K562 (cell line): ENCODE measurements around the gene MCAT. TPM values are rescaled to one million over a fixed set of nuclear protein-coding genes. Genes with fewer than 3 reads are reported as not detected.

ENCODE experiments used
- ATAC-seq: fragments of 200-7000 bp; cut with Tn5 transposase; 3 replicates; pipeline ENCODE4 v1.9.1; 2020; ENCODE audit warnings: moderate library complexity
- BruUV-seq: library from RNA; stranded (reverse); fragments of 400-500 nt; replicated peaks from 2 replicates; lab custom pipeline; 2021; lab: Mats Ljungman, UMichigan
- CTCF ChIA-PET: fragments of 300-600 bp; formaldehyde crosslinking; extraction: SDS; loops from one replicate; lab custom pipeline; 2021; ENCODE audit warnings: low intra/inter-chr PET ratio; lab: Yijun Ruan, JAX
- POLR2A ChIA-PET: fragments of 300-600, 350-650 bp; sonication (Branson Sonifier 250); formaldehyde crosslinking; extraction: SDS; loops from one replicate; lab custom pipeline; 2021; ENCODE audit warnings: antibody characterized with exemption, inconsistent platforms; lab: Yijun Ruan, JAX
- DNase-seq, 4 experiments: peaks; one replicate each; pipeline versions ENCODE4 v3.0.0 to v3.0.0-alpha.2; 2011 to 2018; ENCODE audit warnings: low spot score in 3 of 4, mixed read lengths in 3 of 4; ENCODE audit errors: extremely low read depth in 1 of 4
- FAIRE-seq: peaks from 2 replicates; lab custom pipeline; 2011; peaks lifted over from hg19 to GRCh38; lab: Jason Lieb, UNC
- H2AFZ ChIP-seq: 2 replicates; pipeline ENCODE4 v1.6.0; 2011; ENCODE audit warnings: low read depth, low read length, control low read depth, inconsistent platforms
- H3K27ac ChIP-seq: fragments of 200-600 bp; 3 replicates; pipeline ENCODE4 v1.8.0; 2011; ENCODE audit warnings: low read depth, mild to moderate bottlenecking, control low read depth, inconsistent platforms, low read length, moderate library complexity, mixed read lengths; ENCODE audit errors: extremely low read depth
- H3K27me3 ChIP-seq, 2 experiments: fragments of 300-600 bp in 1 of 2; 2 replicates in 1 of 2; 3 replicates in 1 of 2; pipeline versions ENCODE4 v1.6.0 to v1.8.0; 2011; ENCODE audit warnings: inconsistent platforms in 2 of 2, low read length in 2 of 2, mild to moderate bottlenecking in 1 of 2, mixed read lengths in 1 of 2, moderate library complexity in 1 of 2; ENCODE audit not compliant: control insufficient read depth in 2 of 2, insufficient read depth in 2 of 2
- H3K36me3 ChIP-seq: fragments of 300-600 bp; 3 replicates; pipeline ENCODE4 v1.8.0; 2011; ENCODE audit warnings: mild to moderate bottlenecking, low read length, inconsistent platforms; ENCODE audit not compliant: control insufficient read depth, insufficient read depth
- H3K4me1 ChIP-seq, 2 experiments: fragments of 200-600 bp in 1 of 2; replicated peaks in 1 of 2; 2 replicates in 1 of 2; 3 replicates in 1 of 2; pipeline versions ENCODE4 v1.5.1 to v1.8.0; 2011; ENCODE audit warnings: inconsistent platforms in 2 of 2, low read length in 2 of 2, mild to moderate bottlenecking in 1 of 2, mixed read lengths in 1 of 2, moderate library complexity in 1 of 2; ENCODE audit not compliant: control insufficient read depth in 2 of 2, insufficient read depth in 2 of 2
- H3K4me2 ChIP-seq: 2 replicates; pipeline ENCODE4 v1.6.1; 2011; ENCODE audit warnings: low read length, control low read depth, inconsistent platforms, mixed read lengths; ENCODE audit not compliant: insufficient read depth
- H3K4me3 ChIP-seq: fragments of 200-600 bp; sonication (generic), shearing (Covaris generic); 2 replicates; pipeline ENCODE4 v1.5.1; 2016; ENCODE audit warnings: control low read depth, inconsistent platforms
- H3K79me2 ChIP-seq: fragments of 200-600 bp; 3 replicates; pipeline ENCODE4 v1.8.0; 2011; ENCODE audit warnings: low read length, inconsistent platforms; ENCODE audit not compliant: control insufficient read depth, insufficient read depth
- H3K9ac ChIP-seq, 2 experiments: 2 replicates each; pipeline versions ENCODE4 v1.6.0 to v1.6.1; 2011; ENCODE audit warnings: low read depth in 2 of 2, low read length in 2 of 2, control low read depth in 1 of 2, inconsistent platforms in 1 of 2, mild to moderate bottlenecking in 1 of 2, mixed read lengths in 1 of 2; ENCODE audit not compliant: insufficient read depth in 1 of 2
- H3K9me1 ChIP-seq: one replicate; pipeline ENCODE4 v1.6.0; 2011; ENCODE audit warnings: inconsistent platforms, mild to moderate bottlenecking, low read length, moderate library complexity; ENCODE audit not compliant: control insufficient read depth, insufficient read depth
- H3K9me3 ChIP-seq: replicated peaks from 2 replicates; pipeline ENCODE4 v1.5.1; 2011; ENCODE audit warnings: low read depth, low read length, inconsistent platforms; ENCODE audit not compliant: control insufficient read depth, insufficient read depth
- H4K20me1 ChIP-seq: replicated peaks from 2 replicates; pipeline ENCODE4 v1.6.1; 2011; ENCODE audit warnings: low read length, inconsistent platforms, mixed read lengths; ENCODE audit not compliant: control insufficient read depth, insufficient read depth
- ARHGAP35 ChIP-seq: fragments of 450-650 bp; IDR thresholded peaks from 2 replicates; pipeline ENCODE4 v1.6.1; 2018; ENCODE audit not compliant: partially characterized antibody
- DNMT1 ChIP-seq: fragments of 450-650 bp; IDR thresholded peaks from 2 replicates; pipeline ENCODE4 v1.6.1; 2016; ENCODE audit warnings: antibody characterized with exemption, mild to moderate bottlenecking
- E2F5 ChIP-seq: sonication (generic); formaldehyde crosslinking; IDR thresholded peaks from 2 replicates; pipeline ENCODE4 v1.8.0; 2022; ENCODE audit warnings: mild to moderate bottlenecking, missing genetic modification reagents
- ETS1 ChIP-seq: conservative IDR thresholded peaks from 2 replicates; pipeline ENCODE4 v1.6.1; 2011; ENCODE audit warnings: low read depth, mild to moderate bottlenecking, low read length; ENCODE audit not compliant: control insufficient read depth
- GTF3C2 ChIP-seq: IDR thresholded peaks from 3 replicates; pipeline ENCODE4 v1.6.1; 2011; ENCODE audit warnings: borderline replicate concordance, mild to moderate bottlenecking, moderate library complexity; ENCODE audit not compliant: insufficient read length; ENCODE audit errors: extremely low read depth
- IRF2 ChIP-seq: sonication (generic); formaldehyde crosslinking; IDR thresholded peaks from 2 replicates; pipeline ENCODE4 v1.8.1; 2022; ENCODE audit warnings: mild to moderate bottlenecking, missing genetic modification reagents
- MYBL2 ChIP-seq, 2 experiments: fragments of 450-650 bp in 1 of 2; sonication (generic) in 1 of 2; formaldehyde crosslinking in 1 of 2; IDR thresholded peaks; 2 replicates each; pipeline versions ENCODE4 v1.6.1 to v1.8.1; 2017 to 2022; ENCODE audit warnings: borderline replicate concordance in 1 of 2, inconsistent platforms in 1 of 2, low read depth in 1 of 2, mild to moderate bottlenecking in 1 of 2, missing genetic modification reagents in 1 of 2, moderate library complexity in 1 of 2
- NCOA4 ChIP-seq: fragments of 450-650 bp; IDR thresholded peaks from 2 replicates; pipeline ENCODE4 v1.6.1; 2018; ENCODE audit warnings: mild to moderate bottlenecking; ENCODE audit not compliant: partially characterized antibody
- NR1H2 ChIP-seq: sonication (generic); formaldehyde crosslinking; IDR thresholded peaks from 2 replicates; pipeline ENCODE4 v1.4.0; 2020; ENCODE audit warnings: mild to moderate bottlenecking, missing genetic modification reagents
- POLR2B ChIP-seq: fragments of 450-650 bp; IDR thresholded peaks from 2 replicates; pipeline ENCODE4 v1.6.1; 2018; ENCODE audit warnings: low read depth; ENCODE audit not compliant: partially characterized antibody
- RBM39 ChIP-seq: fragments of 200-400 bp; formaldehyde crosslinking; optimal IDR thresholded peaks from 2 replicates; pipeline ENCODE3; 2018; ENCODE audit warnings: low read depth, low read length
- RUNX1 ChIP-seq: sonication (generic); IDR thresholded peaks from 2 replicates; pipeline ENCODE4 v1.6.1; 2016; ENCODE audit warnings: antibody characterized with exemption, low read depth
- SMARCA4 ChIP-seq: fragments of 450-650 bp; IDR thresholded peaks from 2 replicates; pipeline ENCODE4 v1.6.1; 2016
- SMC3 ChIP-seq: conservative IDR thresholded peaks from 2 replicates; pipeline ENCODE4 v1.6.1; 2011; ENCODE audit warnings: low read depth, low read length, improper control_type of control experiment; ENCODE audit not compliant: insufficient read depth
- SNAPC5 ChIP-seq: fragments of 250-450 bp; sonication (Bioruptor Pico); IDR thresholded peaks from 2 replicates; pipeline ENCODE4 v1.8.0; 2021; ENCODE audit warnings: moderate library complexity, mild to moderate bottlenecking, inconsistent platforms
- WGBS: fragments of 100-300 bp; shearing (Covaris generic); methylation state at CpG from one replicate; pipeline ENCODE4 v1.1.6; 2016; ENCODE audit warnings: low coverage, mixed read lengths; ENCODE audit not compliant: insufficient coverage; ENCODE audit errors: missing lambda C conversion rate; 5-methylcytosine and 5-hydroxymethylcytosine counted together
- in situ Hi-C: fragments of 300-500 bp; cut with MboI; formaldehyde crosslinking; loops from 4 replicates; pipeline ENCODE4 v1.15.0; 2018; ENCODE audit warnings: inconsistent platforms, mixed read lengths
- intact Hi-C: fragments of 100-400 bp; cut with micrococcal nuclease; formaldehyde crosslinking; loops from 2 replicates; pipeline ENCODE4 v1.14.2; 2022
- polyA plus RNA-seq, 8 experiments: library from polyadenylated mRNA; depleted of rRNA in 4 of 8; stranded (reverse) in 5 of 8; unstranded in 3 of 8; fragments of >200 nt; fragmentation: Nextera tagmentation in 2 of 8; fragmentation: Illumina TruSeq in 1 of 8; extraction: Ambion mirVana in 2 of 8; extraction: Trizol in 1 of 8; gene quantifications; 2 replicates each; pipeline versions ENCODE4 v1.2.1 to v1.2.3, GENCODE V29; 2011 to 2014; ENCODE audit warnings: inconsistent platforms in 1 of 8, missing spikeins in 1 of 8
- total RNA-seq, 7 experiments: library from RNA; depleted of rRNA in 6 of 7; stranded (reverse); fragments of >200 nt in 6 of 7; fragmentation: Illumina TruSeq in 2 of 7; extraction: Trizol in 2 of 7; gene quantifications; 2 replicates each; pipeline versions ENCODE4 v1.2.1 to v1.2.3, GENCODE V29; 2011 to 2021; ENCODE audit warnings: low replicate concordance in 1 of 7

Gene MCAT
- total and polyA plus RNA-seq, 9 of the 15 experiments (the other 6 are each of a cell fraction or from before 2014, with no cell fraction given), result 3.3 to 27.8 (median 13.9) TPM

GRCh38 chr22:43113526-43114251 lies 29.5 kb downstream of the MCAT start:
- no peak overlapping the region for H3K4me3 ChIP-seq
- DNase-seq, result no peak
- intact Hi-C loops (no loop called here), in situ Hi-C loops (no loop called here)
- no peak for ATAC-seq
- H3K79me2 ChIP-seq, result no peaks in the 10 kb centered on the region
- no peaks in the 10 kb centered on the region for H3K9me1 ChIP-seq
- no TSS peak for BruUV-seq
- POLR2A ChIA-PET, result interaction anchor here (2.1 kb wide), 1 partner anchor 14 kb away, joined by 5 read pairs; no protein-coding TSS in a partner anchor
- no peaks in the 10 kb centered on the region for H4K20me1 ChIP-seq
- no peak overlapping the region for H3K27ac ChIP-seq
- no peaks in the 10 kb centered on the region for H3K9me3 ChIP-seq
- H3K27me3 ChIP-seq, result peaks cover 0 to 8% of the 10 kb centered on the region in 2 experiments; a peak in 2 of 5 replicates
- CTCF ChIA-PET, result no interaction called here
- no peak overlapping the region for H3K4me2 ChIP-seq
- no peak overlapping the region for H2AFZ ChIP-seq
- no peak for FAIRE-seq
- no peak for TF ChIP-seq IRF2 (CRISPR knock-in tag)
- no peak for TF ChIP-seq NCOA4
- no peak for TF ChIP-seq SNAPC5 (CRISPR knock-in tag)
- no peak for TF ChIP-seq ARHGAP35
- TF ChIP-seq RUNX1, result no peak
- no peak for TF ChIP-seq SMARCA4
- no peak for TF ChIP-seq NR1H2 (CRISPR knock-in tag)
- TF ChIP-seq POLR2B, result no peak
- no peak for TF ChIP-seq ETS1
- no peak for TF ChIP-seq SMC3
- TF ChIP-seq E2F5 (CRISPR knock-in tag), result no peak
- no peak for TF ChIP-seq GTF3C2
- no peak for TF ChIP-seq RBM39
- no peak for TF ChIP-seq MYBL2 (IDR thresholded peaks at IDR 0.05; ENCODE audit: low read depth)
- TF ChIP-seq MYBL2 (CRISPR knock-in tag; IDR thresholded peaks at IDR 0.05; ENCODE audit: borderline replicate concordance), result no peak
- no peak for TF ChIP-seq DNMT1
- H3K9ac ChIP-seq, result no peak overlapping the region
- no peaks in the 10 kb centered on the region for H3K36me3 ChIP-seq
- 33% methylated on average over 9 of the region's 13 CpGs for WGBS
- peaks cover 7 to 24% of the 10 kb centered on the region in 2 experiments; a peak in 3 of 5 replicates for H3K4me1 ChIP-seq
